ENCODE measurements around the gene MAPK1IP1L. TPM values are rescaled to one million over a fixed set of nuclear protein-coding genes. Genes with fewer than 3 reads are reported as not detected.
"Not testable (repeated sequence)": the region's sequence is repeated elsewhere in the genome, so short reads cannot be mapped to it uniquely, and the experiment has no call there.

MAPK1IP1L gene
- 98.4 TPM for polyA plus RNA-seq (2013, experiment 1 of 2)
- polyA plus RNA-seq (2013, experiment 2 of 2), result 85.4 TPM

- WGBS, 2 experiments (ENCODE audit: insufficient coverage in 2 of 2), result 0 to 1% methylated on average over 37 to 73 of the region's 98 CpGs
Observed at GRCh38 chr14:55051423-55052268, at the start of gene MAPK1IP1L. Gene MAPK1IP1L, plus strand, starts transcription at chr14:55051647. Its CDS starts 10,037 bp downstream, at chr14:55061684.

DNA sequence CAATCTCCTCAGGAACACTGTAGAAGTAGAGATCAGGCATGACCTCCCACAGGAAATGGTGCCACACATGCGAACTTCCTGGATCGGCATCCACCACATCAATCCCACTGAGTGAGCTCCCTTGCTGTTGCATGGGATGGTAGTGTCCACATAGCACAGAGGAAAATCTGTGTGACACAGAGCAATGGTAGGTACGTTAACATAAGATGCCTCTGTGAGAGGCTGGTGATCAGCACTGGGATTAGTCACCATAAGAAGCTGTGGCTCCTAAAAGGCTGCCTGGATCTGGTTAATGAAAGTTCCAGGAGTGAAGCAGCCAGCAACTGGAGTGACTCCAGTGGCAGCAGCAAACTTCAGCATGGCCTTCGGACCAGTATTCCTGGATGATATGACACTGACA lies 46.4 kb upstream of the MAPK1IP1L start:
- no peak overlapping the region for H3K27ac ChIP-seq (ENCODE audit: low read depth, low read length, severe bottlenecking)
- no peaks in the 10 kb centered on the region for H3K4me1 ChIP-seq (ENCODE audit: control insufficient read depth, insufficient read depth, low read length, poor library complexity, severe bottlenecking)
- no peak overlapping the region for H3K4me3 ChIP-seq (ENCODE audit: extremely low read depth, insufficient read depth, low read length, poor library complexity, severe bottlenecking)
- 92 to 93% methylated on average over 3 to 4 of the region's 4 CpGs for WGBS, 2 experiments (ENCODE audit: insufficient coverage in 2 of 2)
- H3K9me3 ChIP-seq (ENCODE audit: control insufficient read depth, low read length), result no peaks in the 10 kb centered on the region
- peaks cover 66% of the 10 kb centered on the region for H3K36me3 ChIP-seq (ENCODE audit: control insufficient read depth, insufficient read depth, low read length)

More at GRCh38 chr14:55051423-55052268, at the start of gene MAPK1IP1L:
- H3K9me3 ChIP-seq (ENCODE audit: control insufficient read depth, low read length), result no peaks in the 10 kb centered on the region
- H3K4me1 ChIP-seq (ENCODE audit: control insufficient read depth, insufficient read depth, low read length, poor library complexity, severe bottlenecking), result peaks cover 11% of the 10 kb centered on the region
- H3K27ac ChIP-seq (ENCODE audit: low read depth, low read length, severe bottlenecking), result peak within 1 kb of the TSS; percentile 100
- peak within 1 kb of the TSS; percentile 77 for H3K4me3 ChIP-seq (ENCODE audit: extremely low read depth, insufficient read depth, low read length, poor library complexity, severe bottlenecking)
- H3K36me3 ChIP-seq (ENCODE audit: control insufficient read depth, insufficient read depth, low read length), result peaks cover 36% of the 10 kb centered on the region

DNA sequence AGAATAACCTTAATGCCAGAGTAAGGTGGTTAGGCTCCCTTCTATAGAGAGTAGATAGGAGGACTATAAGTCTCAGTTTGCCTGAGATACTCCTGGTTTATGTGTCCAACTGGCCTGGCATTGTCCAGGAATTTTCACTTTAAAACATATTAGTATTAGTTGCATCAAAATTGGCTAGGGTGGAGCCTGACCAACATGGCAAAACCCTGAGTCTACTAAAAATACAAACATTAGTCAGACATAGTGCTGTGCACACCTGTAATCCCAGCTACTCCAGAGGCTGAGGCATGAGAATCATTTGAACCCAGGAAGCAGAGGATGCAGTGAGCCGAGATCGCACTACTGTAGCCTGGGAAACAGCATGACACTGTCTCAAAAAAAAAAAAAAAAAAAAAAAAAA lies 36.4 kb upstream of the MAPK1IP1L start:
- Histone ChIP-seq H3K4me1 (ENCODE audit: control insufficient read depth, insufficient read depth, low read length, poor library complexity, severe bottlenecking) (no peaks in the 10 kb centered on the region), H3K4me3 (ENCODE audit: extremely low read depth, insufficient read depth, low read length, poor library complexity, severe bottlenecking) (no peak overlapping the region), H3K9me3 (ENCODE audit: control insufficient read depth, low read length) (no peaks in the 10 kb centered on the region), H3K27ac (ENCODE audit: low read depth, low read length, severe bottlenecking) (no peak overlapping the region), H3K36me3 (ENCODE audit: control insufficient read depth, insufficient read depth, low read length) (peaks cover 28% of the 10 kb centered on the region)
- WGBS, 2 experiments (ENCODE audit: insufficient coverage in 2 of 2), result no CpG with 5 or more reads among the region's 2 CpGs

- WGBS, 2 experiments (ENCODE audit: insufficient coverage in 2 of 2), result 100% methylated on average over 2 of the region's 2 CpGs
- Histone ChIP-seq H3K4me1 (ENCODE audit: control insufficient read depth, insufficient read depth, low read length, poor library complexity, severe bottlenecking) (no peaks in the 10 kb centered on the region), H3K9me3 (ENCODE audit: control insufficient read depth, low read length) (no peaks in the 10 kb centered on the region), H3K27ac (ENCODE audit: low read depth, low read length, severe bottlenecking) (no peak overlapping the region), H3K36me3 (ENCODE audit: control insufficient read depth, insufficient read depth, low read length) (peaks cover 29% of the 10 kb centered on the region), H3K4me3 (ENCODE audit: extremely low read depth, insufficient read depth, low read length, poor library complexity, severe bottlenecking) (no peak overlapping the region)
Observed at GRCh38 chr14:55019968-55020554, 31.4 kb upstream of the MAPK1IP1L start.

DNA sequence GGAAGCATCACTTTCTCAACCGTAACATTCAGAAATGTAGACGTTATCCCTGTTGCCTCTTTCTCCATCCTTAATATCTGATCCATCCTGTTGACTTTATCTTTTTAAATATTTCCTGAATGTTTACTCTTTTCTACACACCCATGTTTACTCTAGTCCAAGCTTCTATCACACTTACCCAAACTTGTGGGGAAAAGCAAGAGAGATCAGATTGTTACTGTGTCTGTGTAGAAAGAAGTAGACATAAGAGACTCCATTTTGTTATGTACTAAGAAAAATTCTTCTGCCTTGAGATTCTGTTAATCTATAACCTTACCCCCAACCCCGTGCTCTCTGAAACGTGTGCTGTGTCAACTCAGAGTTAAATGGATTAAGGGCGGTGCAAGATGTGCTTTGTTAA lies 27.1 kb upstream of the MAPK1IP1L start:
- peaks cover 25% of the 10 kb centered on the region for H3K36me3 ChIP-seq (ENCODE audit: control insufficient read depth, insufficient read depth, low read length)
- H3K4me3 ChIP-seq (ENCODE audit: extremely low read depth, insufficient read depth, low read length, poor library complexity, severe bottlenecking), result not testable (repeated sequence)

DNA sequence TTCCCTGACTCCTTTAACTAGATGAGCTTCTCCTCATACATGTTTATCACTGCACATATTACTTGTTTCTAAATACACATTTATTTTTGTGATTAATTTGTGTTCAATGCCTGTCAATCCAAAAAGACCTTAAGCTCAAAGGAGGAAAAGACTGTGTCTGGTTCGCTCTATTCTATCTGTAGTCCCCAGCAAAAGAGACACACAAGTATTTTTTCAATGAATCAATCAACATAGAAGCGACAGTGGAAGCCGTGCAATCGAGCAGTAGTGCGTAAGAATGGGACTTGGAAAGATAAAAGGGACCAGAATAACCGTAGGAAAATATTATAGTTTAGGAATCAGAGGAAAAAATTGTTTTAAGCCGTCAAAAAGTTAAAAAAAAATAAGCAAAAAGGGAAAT lies 25.5 kb upstream of the MAPK1IP1L start:
- Histone ChIP-seq H3K4me3 (ENCODE audit: extremely low read depth, insufficient read depth, low read length, poor library complexity, severe bottlenecking) (peak overlapping the region; percentile 73), H3K4me1 (ENCODE audit: control insufficient read depth, insufficient read depth, low read length, poor library complexity, severe bottlenecking) (peaks cover 25% of the 10 kb centered on the region), H3K9me3 (ENCODE audit: control insufficient read depth, low read length) (no peaks in the 10 kb centered on the region), H3K36me3 (ENCODE audit: control insufficient read depth, insufficient read depth, low read length) (peaks cover 24% of the 10 kb centered on the region), H3K27ac (ENCODE audit: low read depth, low read length, severe bottlenecking) (no peak overlapping the region)
- WGBS, 2 experiments (ENCODE audit: insufficient coverage in 2 of 2), result 20% methylated on average over 2 to 6 of the region's 7 CpGs

More for the DNA sequence above, 27.1 kb upstream of the MAPK1IP1L start:
- 83 to 92% methylated on average over 2 of the region's 5 CpGs for WGBS, 2 experiments (ENCODE audit: insufficient coverage in 2 of 2)
- H3K4me1 ChIP-seq (ENCODE audit: control insufficient read depth, insufficient read depth, low read length, poor library complexity, severe bottlenecking), result peaks cover 13% of the 10 kb centered on the region
- H3K9me3 ChIP-seq (ENCODE audit: control insufficient read depth, low read length); H3K27ac ChIP-seq (ENCODE audit: low read depth, low read length, severe bottlenecking): not testable (repeated sequence)

GRCh38 chr14:55026441-55026792 lies 25.0 kb upstream of the MAPK1IP1L start:
- peak overlapping the region; percentile 77 for H3K27ac ChIP-seq (ENCODE audit: low read depth, low read length, severe bottlenecking)
- H3K4me3 ChIP-seq (ENCODE audit: extremely low read depth, insufficient read depth, low read length, poor library complexity, severe bottlenecking), result peak overlapping the region; percentile 73
- no peaks in the 10 kb centered on the region for H3K9me3 ChIP-seq (ENCODE audit: control insufficient read depth, low read length)
- H3K4me1 ChIP-seq (ENCODE audit: control insufficient read depth, insufficient read depth, low read length, poor library complexity, severe bottlenecking), result peaks cover 25% of the 10 kb centered on the region
- peaks cover 19% of the 10 kb centered on the region for H3K36me3 ChIP-seq (ENCODE audit: control insufficient read depth, insufficient read depth, low read length)
- WGBS, 2 experiments (ENCODE audit: insufficient coverage in 2 of 2), result 0% methylated on average over 2 of the region's 9 CpGs

- Histone ChIP-seq H3K4me3 (ENCODE audit: extremely low read depth, insufficient read depth, low read length, poor library complexity, severe bottlenecking) (peak within 1 kb of the TSS; percentile 73), H3K27ac (ENCODE audit: low read depth, low read length, severe bottlenecking) (peak within 1 kb of the TSS; percentile 91), H3K9me3 (ENCODE audit: control insufficient read depth, low read length) (no peaks in the 10 kb centered on the region), H3K36me3 (ENCODE audit: control insufficient read depth, insufficient read depth, low read length) (peaks cover 14% of the 10 kb centered on the region), H3K4me1 (ENCODE audit: control insufficient read depth, insufficient read depth, low read length, poor library complexity, severe bottlenecking) (peaks cover 25% of the 10 kb centered on the region)
- WGBS, 2 experiments (ENCODE audit: insufficient coverage in 2 of 2), result 0% methylated on average over 32 to 41 of the region's 56 CpGs
Observed at GRCh38 chr14:55026793-55027561, 24.5 kb upstream of the MAPK1IP1L start, which contains the start of the genes SOCS4 and WDHD1. Gene SOCS4, plus strand, starts transcription at chr14:55027236. Its CDS starts 15,806 bp downstream, at chr14:55043042. Gene WDHD1, minus strand, starts transcription at chr14:55027099. Its CDS starts 312 bp downstream, at chr14:55026787.

DNA sequence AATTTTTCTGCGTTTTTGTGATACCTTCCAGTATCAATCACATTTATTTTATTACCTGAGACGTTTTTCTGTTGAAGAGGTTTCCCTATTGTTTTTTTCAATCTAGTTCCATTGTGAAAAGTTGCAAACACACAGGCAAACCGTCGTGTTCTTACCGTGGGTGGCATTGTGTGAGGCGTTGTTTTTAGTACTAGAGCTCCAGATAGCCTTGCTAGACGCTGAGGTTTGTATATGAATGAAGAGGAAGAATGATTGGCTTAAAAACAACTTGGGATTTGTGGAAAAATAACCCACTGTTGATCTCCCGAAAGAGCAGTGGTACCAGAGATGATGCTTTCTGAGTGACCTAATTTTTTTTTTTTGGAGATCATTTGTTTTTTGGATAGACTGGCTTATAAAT lies 23.4 kb upstream of the MAPK1IP1L start:
- H3K4me1 ChIP-seq (ENCODE audit: control insufficient read depth, insufficient read depth, low read length, poor library complexity, severe bottlenecking), result peaks cover 25% of the 10 kb centered on the region
- H3K27ac ChIP-seq (ENCODE audit: low read depth, low read length, severe bottlenecking), result no peak overlapping the region
- peak overlapping the region; percentile 73 for H3K4me3 ChIP-seq (ENCODE audit: extremely low read depth, insufficient read depth, low read length, poor library complexity, severe bottlenecking)
- WGBS, 2 experiments (ENCODE audit: insufficient coverage in 2 of 2), result 2 to 3% methylated on average over 4 to 6 of the region's 8 CpGs
- H3K9me3 ChIP-seq (ENCODE audit: control insufficient read depth, low read length), result no peaks in the 10 kb centered on the region
- H3K36me3 ChIP-seq (ENCODE audit: control insufficient read depth, insufficient read depth, low read length), result peaks cover 10% of the 10 kb centered on the region

DNA sequence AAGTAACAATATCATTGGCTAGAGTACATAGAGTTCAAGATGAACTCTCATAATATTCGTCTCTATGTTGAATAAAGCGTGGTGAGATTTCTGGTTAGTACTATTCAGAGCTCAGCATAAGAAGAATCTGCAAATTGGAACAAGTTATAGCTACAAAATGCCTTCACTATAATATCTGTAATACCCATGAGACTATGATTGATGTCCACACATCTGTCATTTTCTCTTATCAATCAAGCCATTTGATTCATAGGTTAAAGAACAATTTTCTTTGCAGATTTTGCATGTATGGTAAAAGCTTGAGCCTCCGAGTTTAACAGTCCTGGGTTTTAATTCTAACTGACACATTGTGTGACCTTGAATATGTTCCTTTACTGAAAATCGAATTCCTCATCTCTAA lies 23.0 kb upstream of the MAPK1IP1L start:
- peak overlapping the region; percentile 73 for H3K4me3 ChIP-seq (ENCODE audit: extremely low read depth, insufficient read depth, low read length, poor library complexity, severe bottlenecking)
- no peaks in the 10 kb centered on the region for H3K9me3 ChIP-seq (ENCODE audit: control insufficient read depth, low read length)
- WGBS, 2 experiments (ENCODE audit: insufficient coverage in 2 of 2), result 29 to 60% methylated on average over 1 to 2 of the region's 4 CpGs
- H3K4me1 ChIP-seq (ENCODE audit: control insufficient read depth, insufficient read depth, low read length, poor library complexity, severe bottlenecking), result peaks cover 25% of the 10 kb centered on the region
- H3K36me3 ChIP-seq (ENCODE audit: control insufficient read depth, insufficient read depth, low read length), result peaks cover 6% of the 10 kb centered on the region
- H3K27ac ChIP-seq (ENCODE audit: low read depth, low read length, severe bottlenecking), result no peak overlapping the region
